ENCODE data around the gene E2F3.

E2F3 gene

GRCh38 chr6:20402342-20403069 lies 827 bp downstream of the E2F3 start:
- DNase-seq: peak; percentile 88

DNA sequence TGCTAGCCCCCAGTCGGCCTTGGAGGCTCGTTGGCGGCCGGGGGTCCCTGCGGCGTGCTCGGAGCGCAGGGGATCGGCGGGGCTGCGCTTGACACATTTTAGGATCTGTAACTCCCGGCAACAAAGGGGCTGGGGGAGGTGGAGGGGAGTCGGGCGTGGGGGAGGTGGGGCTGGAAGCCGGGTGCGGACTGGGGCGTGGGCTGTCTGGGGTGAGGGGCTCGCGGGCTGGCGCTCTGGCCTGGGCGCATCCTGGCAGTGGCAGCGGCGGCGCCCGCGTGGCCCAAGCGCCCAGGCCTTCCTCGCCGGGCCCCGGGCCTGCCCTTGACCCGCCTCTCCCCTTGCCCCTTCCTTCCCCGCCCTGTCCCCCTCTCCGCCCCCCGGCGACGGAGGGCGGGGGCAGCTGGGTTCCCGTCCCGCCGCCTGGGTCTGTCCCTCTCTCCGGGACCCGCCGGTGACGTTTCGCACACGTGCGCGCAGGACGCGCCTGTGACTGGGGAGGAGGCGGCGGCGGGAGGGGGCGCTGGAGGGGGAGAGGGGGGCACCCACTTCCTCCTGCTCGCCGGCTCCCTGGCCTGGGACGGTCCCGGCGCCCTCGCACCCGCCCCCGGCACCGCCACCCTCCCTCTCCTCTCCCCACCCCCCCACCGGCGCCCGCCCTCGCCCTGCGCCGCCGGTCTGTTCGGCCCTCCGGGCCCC lies 1.5 kb downstream of the E2F3 start:
- peak; percentile 98 for DNase-seq

- peak; percentile 87 for DNase-seq
Observed at GRCh38 chr6:20403766-20404640, 2.3 kb downstream of the E2F3 start.

- DNase-seq: peak; percentile 94
Observed at GRCh38 chr6:20404641-20405032, 3.0 kb downstream of the E2F3 start.

DNA sequence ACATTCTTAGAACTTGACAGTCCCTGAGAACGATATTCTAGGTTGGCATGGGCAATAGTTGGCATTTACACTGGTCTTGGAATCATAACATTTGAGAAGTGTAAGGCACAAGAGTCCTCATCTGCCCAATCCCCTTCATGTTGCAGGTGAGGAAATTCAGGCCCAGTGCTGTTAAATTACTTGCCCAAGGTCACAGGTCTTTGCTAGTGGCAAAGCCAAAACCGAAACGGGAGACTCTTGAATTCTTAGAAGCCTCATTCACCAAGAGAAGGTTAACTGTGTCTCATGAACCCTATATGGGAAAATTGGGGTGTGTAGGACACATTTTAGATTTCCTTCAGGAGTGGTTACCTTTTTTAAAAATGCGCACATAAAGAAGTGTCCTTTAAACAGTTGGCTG lies 7.2 kb downstream of the E2F3 start:
- DNase-seq: no peak

- no peak for DNase-seq
Observed at GRCh38 chr6:20409427-20409971, 7.8 kb downstream of the E2F3 start.

DNA sequence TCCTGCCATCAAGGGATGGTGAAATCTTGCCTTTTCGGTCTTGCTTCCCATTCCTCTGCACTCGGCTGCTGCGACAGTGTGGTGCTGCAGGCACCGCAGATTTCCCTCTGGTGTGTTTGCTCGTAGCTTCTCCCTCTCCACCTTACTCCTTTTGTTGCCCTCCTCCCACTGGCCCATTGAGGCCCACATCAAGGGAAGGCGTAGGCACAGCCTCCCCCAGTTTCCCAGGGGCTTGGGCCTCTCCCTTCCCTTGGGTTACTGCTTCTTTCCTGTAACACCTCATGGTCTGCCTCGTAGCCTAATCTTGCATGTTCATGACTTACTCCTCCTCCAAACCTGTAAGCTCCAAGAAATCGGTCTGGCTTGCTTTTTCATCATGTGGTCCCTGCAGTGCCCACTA lies 9.9 kb downstream of the E2F3 start:
- no peak for DNase-seq

- no peak for DNase-seq
Observed at GRCh38 chr6:20411953-20412681, 10.4 kb downstream of the E2F3 start.

DNA sequence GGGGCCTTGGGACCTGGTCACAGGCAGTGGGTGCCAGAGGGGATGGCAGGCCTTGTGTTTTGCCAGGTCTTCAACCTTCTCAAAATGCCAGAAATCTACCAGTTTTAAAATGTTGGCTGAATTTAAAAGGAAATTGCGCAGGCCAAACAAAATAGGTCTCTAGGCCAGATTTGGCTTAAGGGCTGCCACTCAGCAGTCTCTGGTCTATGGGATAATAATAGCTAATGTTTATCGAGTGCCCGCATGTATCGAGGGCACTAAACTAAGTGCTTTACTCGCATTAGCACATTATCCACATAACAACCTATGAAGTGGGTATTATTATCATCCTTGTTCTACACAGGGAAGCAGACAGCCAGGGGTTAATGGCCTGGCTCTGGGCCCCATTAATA lies 11.0 kb downstream of the E2F3 start:
- no peak for DNase-seq

DNA sequence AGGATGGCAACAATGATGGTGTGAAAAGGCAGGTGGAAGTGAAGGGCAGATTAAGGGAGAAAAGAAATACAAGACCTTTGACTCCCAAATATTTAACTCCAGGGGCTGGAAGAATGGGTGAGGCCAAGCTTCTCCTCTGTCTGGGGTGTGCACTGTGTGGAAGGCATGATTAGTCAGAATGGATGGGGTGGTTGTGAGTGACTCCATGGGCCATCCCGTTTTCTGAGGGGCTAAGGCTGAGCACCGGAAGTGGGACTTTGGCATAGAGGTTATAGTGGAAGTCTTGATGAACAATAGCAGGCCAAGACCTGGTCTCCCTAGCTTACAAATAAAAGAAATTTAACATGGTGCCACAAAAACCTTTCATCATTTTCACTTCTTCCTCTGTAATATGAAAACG lies 12.1 kb downstream of the E2F3 start:
- no peak for DNase-seq

GRCh38 chr6:20414711-20415110 lies 13.0 kb downstream of the E2F3 start:
- no peak for DNase-seq

DNA sequence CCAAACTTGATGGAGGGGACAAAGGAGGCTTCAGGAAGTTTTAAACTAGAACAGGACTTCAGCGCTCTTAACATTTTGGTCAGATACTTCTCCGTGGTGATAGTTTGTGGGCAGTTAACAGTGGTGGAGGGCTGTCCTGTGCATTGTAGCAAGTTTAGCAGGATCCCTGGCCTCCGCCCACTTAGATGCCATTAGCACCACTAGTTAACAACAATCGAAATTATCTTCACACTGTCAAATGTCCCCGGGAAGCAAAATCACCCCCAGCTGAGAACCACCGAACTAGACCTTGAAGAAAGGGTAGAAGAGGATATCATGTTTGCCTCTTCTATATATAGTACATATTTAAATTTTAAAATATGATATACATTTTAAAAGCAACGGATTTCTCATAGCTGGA lies 13.6 kb downstream of the E2F3 start:
- no peak for DNase-seq

DNA sequence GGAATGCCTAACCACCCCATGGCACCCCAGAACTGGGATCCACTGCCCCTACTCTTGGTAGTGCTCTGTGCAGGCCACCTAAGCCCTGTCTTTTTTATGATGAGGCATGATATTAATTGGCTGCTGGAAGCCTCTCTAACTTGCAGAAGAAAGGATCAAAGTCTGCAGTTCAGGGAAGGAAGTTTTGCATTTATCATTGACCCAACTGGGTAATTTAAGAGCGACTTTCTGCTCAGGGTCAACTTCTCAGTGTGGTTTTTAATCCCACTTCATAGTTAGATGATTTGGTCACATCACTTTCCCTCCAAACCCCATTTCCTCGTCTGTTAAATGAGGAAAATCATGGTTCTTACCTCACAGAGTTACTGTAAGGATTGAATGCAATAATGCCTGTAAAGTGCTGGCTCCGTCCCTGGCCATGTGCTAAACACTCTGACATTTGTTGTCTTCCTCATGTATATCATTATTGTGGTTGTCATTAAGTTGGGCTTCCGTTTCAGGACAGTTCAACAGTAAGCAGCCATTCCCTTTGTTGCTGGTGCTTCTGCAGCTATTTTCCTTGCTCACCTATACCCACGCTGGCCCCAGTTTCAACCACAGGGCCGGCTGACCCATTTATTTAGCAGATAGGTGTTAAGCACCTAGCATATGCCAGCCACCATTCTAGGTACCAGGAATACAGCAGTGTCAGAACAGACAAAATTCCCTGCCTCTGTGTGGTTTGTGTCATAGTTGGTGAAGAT lies 14.2 kb downstream of the E2F3 start:
- DNase-seq: no peak

- peak; percentile 34 for DNase-seq
Observed at GRCh38 chr6:20416567-20417345, 15.1 kb downstream of the E2F3 start.

DNA sequence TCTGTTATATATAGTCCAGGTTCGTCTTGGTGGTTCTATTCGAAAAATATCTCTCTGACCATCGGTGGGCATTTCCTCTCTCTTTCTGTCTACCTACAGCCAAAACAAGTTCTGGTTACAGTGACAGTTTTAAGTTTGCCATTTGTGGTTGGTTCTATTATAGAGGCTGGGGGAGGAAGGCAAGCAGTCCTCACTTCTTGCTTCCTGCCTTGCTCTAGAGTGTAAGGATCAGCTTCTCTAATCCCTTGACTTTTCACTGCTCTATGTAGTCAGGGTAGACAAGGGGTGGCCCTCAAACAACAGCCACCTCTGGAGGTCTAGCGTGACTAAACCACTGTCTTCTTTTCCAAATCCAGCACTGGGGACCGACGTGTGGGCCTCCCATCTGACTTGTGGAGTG lies 16.1 kb downstream of the E2F3 start:
- peak; percentile 60 for DNase-seq

DNA sequence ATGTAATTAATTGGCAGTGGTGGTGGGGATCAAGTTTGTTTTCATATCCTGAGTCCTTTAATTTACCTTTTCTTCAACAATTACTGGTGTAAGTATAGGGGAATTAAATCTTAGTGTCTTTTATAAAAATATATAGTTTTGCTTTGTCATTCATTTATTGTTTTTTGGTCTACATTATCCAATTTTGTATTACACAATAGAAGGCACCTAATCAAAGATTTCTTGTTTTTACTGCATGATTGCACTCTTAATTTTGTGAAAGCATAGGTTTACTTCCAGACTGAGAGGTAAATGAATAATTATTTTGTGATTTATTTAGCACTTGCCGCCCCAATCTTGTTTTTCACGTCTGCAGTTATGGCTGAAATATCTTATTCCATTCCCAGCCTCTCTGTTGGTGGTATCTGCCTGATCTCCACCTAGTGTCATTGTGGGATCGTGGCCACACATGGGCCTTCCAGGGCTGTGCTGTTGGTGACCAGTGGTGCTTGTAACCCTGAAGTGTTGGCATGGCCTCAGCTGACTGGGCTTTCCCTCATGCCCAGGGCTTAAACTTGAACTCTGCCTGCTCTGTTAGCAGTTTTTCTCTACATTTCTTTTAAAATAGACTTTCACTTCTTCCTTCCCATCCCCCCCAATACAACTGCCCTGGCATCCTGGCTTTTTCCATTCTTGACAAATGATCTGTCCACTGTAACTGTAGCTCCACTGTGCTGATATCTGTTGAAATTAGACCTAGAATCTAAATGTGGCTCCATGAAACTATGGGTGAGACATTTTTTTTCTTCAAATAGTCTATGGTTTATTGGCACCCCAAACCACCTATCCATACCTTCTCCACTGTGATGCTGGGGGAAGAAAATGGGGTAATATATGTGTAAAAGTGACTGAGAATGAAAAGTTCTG lies 24.8 kb downstream of the E2F3 start:
- no peak for DNase-seq

- DNase-seq: no peak
Observed at GRCh38 chr6:20427856-20428255, 26.2 kb downstream of the E2F3 start.

DNA sequence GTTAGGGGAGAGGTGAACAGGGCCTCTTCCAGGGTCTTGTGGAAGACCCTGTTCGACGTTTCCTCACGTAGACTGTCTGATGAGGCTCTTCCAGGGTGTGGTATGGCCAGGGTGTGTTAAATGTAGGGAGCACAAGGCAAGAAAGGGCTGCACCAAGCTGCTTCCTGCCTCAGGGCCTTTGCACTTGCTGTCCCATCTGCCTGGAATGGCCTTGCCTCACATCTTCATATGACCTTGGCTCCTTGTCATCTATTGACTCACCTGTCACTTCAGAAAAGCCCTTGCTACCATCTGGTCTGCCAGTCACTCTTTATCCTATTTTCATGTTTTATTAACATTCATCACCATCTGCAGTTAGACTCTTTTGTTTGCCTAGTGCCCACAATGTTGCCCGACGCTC lies 31.0 kb downstream of the E2F3 start:
- DNase-seq: peak; percentile 57

- DNase-seq: no peak
Observed at GRCh38 chr6:20433321-20433720, 31.6 kb downstream of the E2F3 start.

GRCh38 chr6:20433929-20434328 lies 32.2 kb downstream of the E2F3 start:
- DNase-seq: no peak

Data from NCI-H82 (cell line).